ENCODE measurements around the gene TRPM8. TPM values are rescaled to one million over a fixed set of nuclear protein-coding genes. Genes with fewer than 3 reads are reported as not detected.
"Not testable (repeated sequence)": the region's sequence is repeated elsewhere in the genome, so short reads cannot be mapped to it uniquely, and the experiment has no call there.

The TRPM8 gene
- total RNA-seq, 1 donor from 2014 or later: not detected

- DNase-seq (ENCODE audit: low read depth) (no peak), FAIRE-seq (no peak)
- H3K27me3 ChIP-seq (ENCODE audit: control insufficient read depth, insufficient read depth, low read length): no peaks in the 10 kb centered on the region
- H3K4me3 ChIP-seq (ENCODE audit: low read depth, low read length): no peak overlapping the region
- no peak for TF ChIP-seq CTCF (IDR thresholded peaks at IDR 0.05; ENCODE audit: insufficient read depth, low read length, severe bottlenecking)
- H3K36me3 ChIP-seq (ENCODE audit: control insufficient read depth, insufficient read depth, low read length): no peaks in the 10 kb centered on the region
These were observed 51.4 kb downstream of the TRPM8 start for GRCh38 chr2:233968556-233968955.

GRCh38 chr2:233972460-233972859 is 55.3 kb downstream of the TRPM8 start:
- FAIRE-seq; H3K4me3 ChIP-seq (ENCODE audit: low read depth, low read length); DNase-seq (ENCODE audit: low read depth); H3K27me3 ChIP-seq (ENCODE audit: control insufficient read depth, insufficient read depth, low read length); H3K36me3 ChIP-seq (ENCODE audit: control insufficient read depth, insufficient read depth, low read length): not testable (repeated sequence)

- H3K27me3 ChIP-seq (ENCODE audit: control insufficient read depth, insufficient read depth, low read length): no peaks in the 10 kb centered on the region
- no peak overlapping the region for H3K4me3 ChIP-seq (ENCODE audit: low read depth, low read length)
- no peaks in the 10 kb centered on the region for H3K36me3 ChIP-seq (ENCODE audit: control insufficient read depth, insufficient read depth, low read length)
- TF ChIP-seq CTCF (IDR thresholded peaks at IDR 0.05; ENCODE audit: insufficient read depth, low read length, severe bottlenecking): no peak
- peak; percentile 70 for DNase-seq (ENCODE audit: low read depth)
- no peak for FAIRE-seq
These were observed 55.9 kb downstream of the TRPM8 start for GRCh38 chr2:233972941-233973575.

GRCh38 chr2:233973786-233974185 is 56.6 kb downstream of the TRPM8 start:
- Histone ChIP-seq H3K27me3 (ENCODE audit: control insufficient read depth, insufficient read depth, low read length) (no peaks in the 10 kb centered on the region), H3K4me3 (ENCODE audit: low read depth, low read length) (no peak overlapping the region), H3K36me3 (ENCODE audit: control insufficient read depth, insufficient read depth, low read length) (no peaks in the 10 kb centered on the region)
- TF ChIP-seq CTCF (IDR thresholded peaks at IDR 0.05; ENCODE audit: insufficient read depth, low read length, severe bottlenecking): no peak
- DNase-seq (ENCODE audit: low read depth) (no peak), FAIRE-seq (no peak)

- H3K27me3 ChIP-seq (ENCODE audit: control insufficient read depth, insufficient read depth, low read length): no peaks in the 10 kb centered on the region
- H3K4me3 ChIP-seq (ENCODE audit: low read depth, low read length): no peak overlapping the region
- peak; percentile 98 for FAIRE-seq
- no peak for TF ChIP-seq CTCF (IDR thresholded peaks at IDR 0.05; ENCODE audit: insufficient read depth, low read length, severe bottlenecking)
- DNase-seq (ENCODE audit: low read depth): peak; percentile 91
- H3K36me3 ChIP-seq (ENCODE audit: control insufficient read depth, insufficient read depth, low read length): no peaks in the 10 kb centered on the region
These were observed 57.4 kb downstream of the TRPM8 start for GRCh38 chr2:233974530-233975071.

GRCh38 chr2:233976087-233976486 is 58.9 kb downstream of the TRPM8 start:
- DNase-seq (ENCODE audit: low read depth) (no peak), FAIRE-seq (peak; percentile 88)
- H3K27me3 ChIP-seq (ENCODE audit: control insufficient read depth, insufficient read depth, low read length): no peaks in the 10 kb centered on the region
- no peaks in the 10 kb centered on the region for H3K36me3 ChIP-seq (ENCODE audit: control insufficient read depth, insufficient read depth, low read length)
- no peak for TF ChIP-seq CTCF (IDR thresholded peaks at IDR 0.05; ENCODE audit: insufficient read depth, low read length, severe bottlenecking)
- H3K4me3 ChIP-seq (ENCODE audit: low read depth, low read length): no peak overlapping the region

Data from bronchial epithelial cell (primary cell).